ENCODE measurements around the gene METTL16. TPM values are rescaled to one million over a fixed set of nuclear protein-coding genes. Genes with fewer than 3 reads are reported as not detected.

Gene METTL16
- total RNA-seq, 1 donor from 2014 or later, result 16.7 TPM

GRCh38 chr17:2392252-2393173 is 119.2 kb downstream of the METTL16 start:
- peak; percentile 98 for DNase-seq
- peak; percentile 76 for ATAC-seq (ENCODE audit: poor library complexity)
- intact Hi-C loops (cut with DNase I), result no loop called here

- intact Hi-C loops (cut with DNase I), result no loop called here
- DNase-seq, result no peak
These were observed 120.0 kb downstream of the METTL16 start for GRCh38 chr17:2391597-2392251.

GRCh38 chr17:2390199-2390836 is 121.4 kb downstream of the METTL16 start:
- intact Hi-C loops (cut with DNase I), result no loop called here
- no peak for ATAC-seq (ENCODE audit: poor library complexity)
- no peak for DNase-seq

More at GRCh38 chr17:2391597-2392251, 120.0 kb downstream of the METTL16 start:
- ATAC-seq (ENCODE audit: poor library complexity), result no peak

GRCh38 chr17:2388683-2389055 is 123.0 kb downstream of the METTL16 start:
- intact Hi-C loops (cut with DNase I), result no loop called here
- DNase-seq, result no peak

GRCh38 chr17:2388020-2388682 is 123.5 kb downstream of the METTL16 start:
- no peak for ATAC-seq (ENCODE audit: poor library complexity)
- no peak for DNase-seq
- intact Hi-C loops (cut with DNase I), result no loop called here

More at GRCh38 chr17:2388683-2389055, 123.0 kb downstream of the METTL16 start:
- ATAC-seq (ENCODE audit: poor library complexity), result no peak

GRCh38 chr17:2387086-2388019 is 124.3 kb downstream of the METTL16 start:
- intact Hi-C loops (cut with DNase I), result no loop called here
- DNase-seq (no peak), ATAC-seq (ENCODE audit: poor library complexity) (no peak)

- ATAC-seq (ENCODE audit: poor library complexity) (no peak), DNase-seq (no peak)
- intact Hi-C loops (cut with DNase I), result no loop called here
These were observed 125.1 kb downstream of the METTL16 start for GRCh38 chr17:2386400-2387085.

- no peak for DNase-seq
- intact Hi-C loops (cut with DNase I), result no loop called here
- no peak for ATAC-seq (ENCODE audit: poor library complexity)
These were observed 126.2 kb downstream of the METTL16 start for GRCh38 chr17:2385240-2386210.

GRCh38 chr17:2384439-2385127 is 127.1 kb downstream of the METTL16 start:
- no peak for ATAC-seq (ENCODE audit: poor library complexity)
- DNase-seq, result no peak
- intact Hi-C loops (cut with DNase I), result no loop called here

GRCh38 chr17:2383628-2384167 is 128.0 kb downstream of the METTL16 start:
- DNase-seq, result no peak
- ATAC-seq (ENCODE audit: poor library complexity), result no peak
- intact Hi-C loops (cut with DNase I), result loop anchor here (2.0 kb wide), 1 partner anchor 33 kb away; no protein-coding TSS in a partner anchor

- ATAC-seq (ENCODE audit: poor library complexity) (no peak), DNase-seq (no peak)
- intact Hi-C loops (cut with DNase I), result no loop called here
These were observed 130.6 kb downstream of the METTL16 start for GRCh38 chr17:2380950-2381649.

GRCh38 chr17:2380226-2380922 is 131.3 kb downstream of the METTL16 start:
- DNase-seq (no peak), ATAC-seq (ENCODE audit: poor library complexity) (no peak)
- intact Hi-C loops (cut with DNase I), result no loop called here

- DNase-seq (no peak), ATAC-seq (ENCODE audit: poor library complexity) (no peak)
- intact Hi-C loops (cut with DNase I), result no loop called here
These were observed 132.0 kb downstream of the METTL16 start for GRCh38 chr17:2379489-2380225.

GRCh38 chr17:2378905-2379304 is 132.8 kb downstream of the METTL16 start:
- DNase-seq (no peak), ATAC-seq (ENCODE audit: poor library complexity) (no peak)
- intact Hi-C loops (cut with DNase I), result no loop called here
